ENCODE measurements around the gene TBL1X. TPM values are rescaled to one million over a fixed set of nuclear protein-coding genes. Genes with fewer than 3 reads are reported as not detected.

Gene TBL1X
- total RNA-seq, 2 donors from 2014 or later, result 9.2 to 17.4 TPM

DNA sequence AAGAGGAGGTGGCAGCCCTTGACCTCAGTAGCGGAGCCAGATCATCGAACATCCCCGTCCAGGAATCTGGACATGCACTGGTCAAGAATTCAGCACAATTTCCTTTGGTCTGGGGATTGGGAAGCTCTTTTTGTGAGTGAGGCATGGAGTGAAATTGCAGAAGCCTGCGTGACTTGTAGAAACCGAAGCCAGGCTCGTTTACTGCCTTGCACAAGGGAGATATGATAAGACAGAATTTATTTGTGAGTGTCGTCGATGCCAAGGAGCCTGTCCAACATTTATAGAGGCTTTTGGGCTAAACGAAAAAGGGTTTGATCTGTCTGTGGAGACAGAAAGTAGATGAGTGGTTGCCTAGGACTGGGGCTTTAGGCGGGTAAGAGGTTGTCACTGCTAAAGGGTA, 50.6 kb downstream of the TBL1X start:
- DNase-seq (ENCODE audit: low spot score in 2 of 2) (no peak), ATAC-seq (no peak)
- peak overlapping the region; percentile 23 to 62 for H3K27ac Mint-ChIP-seq
- no peaks in the 10 kb centered on the region for H3K9me3 Mint-ChIP-seq
- peaks cover 0 to 15% of the 10 kb centered on the region in 2 donors for H3K36me3 Mint-ChIP-seq

GRCh38 chrX:9515973-9516538, 51.2 kb downstream of the TBL1X start:
- Mint-ChIP-seq H3K27ac (peak overlapping the region in 1 of 2 donors; percentile 23), H3K36me3 (peaks cover 0 to 15% of the 10 kb centered on the region in 2 donors), H3K9me3 (no peaks in the 10 kb centered on the region)
- ATAC-seq (peak; percentile 41 to 64), DNase-seq (ENCODE audit: low spot score in 2 of 2) (no peak)

GRCh38 chrX:9516635-9517034, 51.8 kb downstream of the TBL1X start:
- DNase-seq (ENCODE audit: low spot score in 2 of 2) (no peak), ATAC-seq (no peak)
- no peak overlapping the region for H3K27ac Mint-ChIP-seq
- peaks cover 0 to 11% of the 10 kb centered on the region in 2 donors for H3K36me3 Mint-ChIP-seq
- H3K9me3 Mint-ChIP-seq, result no peaks in the 10 kb centered on the region

- peaks cover 0 to 8% of the 10 kb centered on the region in 2 donors for H3K36me3 Mint-ChIP-seq
- no peaks in the 10 kb centered on the region for H3K9me3 Mint-ChIP-seq
- H3K27ac Mint-ChIP-seq, result no peak overlapping the region
- ATAC-seq, result no peak
- no peak for DNase-seq (ENCODE audit: low spot score in 2 of 2)
Observed at GRCh38 chrX:9518051-9518450, 53.2 kb downstream of the TBL1X start.

- no peak overlapping the region for H3K27ac Mint-ChIP-seq
- no peak for DNase-seq (ENCODE audit: low spot score in 2 of 2)
- peaks cover 0 to 2% of the 10 kb centered on the region in 2 donors for H3K36me3 Mint-ChIP-seq
- ATAC-seq, result no peak
- H3K9me3 Mint-ChIP-seq, result no peaks in the 10 kb centered on the region
Observed at GRCh38 chrX:9518889-9519288, 54.0 kb downstream of the TBL1X start.

- DNase-seq (ENCODE audit: low spot score in 2 of 2), result no peak
- no peak overlapping the region for H3K27ac Mint-ChIP-seq
- ATAC-seq, result no peak
- no peaks in the 10 kb centered on the region for H3K9me3 Mint-ChIP-seq
- no peaks in the 10 kb centered on the region for H3K36me3 Mint-ChIP-seq
Observed at GRCh38 chrX:9519546-9520216, 54.8 kb downstream of the TBL1X start.

- no peaks in the 10 kb centered on the region for H3K9me3 Mint-ChIP-seq
- ATAC-seq (no peak), DNase-seq (ENCODE audit: low spot score in 2 of 2) (no peak)
- no peaks in the 10 kb centered on the region for H3K36me3 Mint-ChIP-seq
- H3K27ac Mint-ChIP-seq, result no peak overlapping the region
Observed at GRCh38 chrX:9520217-9520590, 55.3 kb downstream of the TBL1X start.

DNA sequence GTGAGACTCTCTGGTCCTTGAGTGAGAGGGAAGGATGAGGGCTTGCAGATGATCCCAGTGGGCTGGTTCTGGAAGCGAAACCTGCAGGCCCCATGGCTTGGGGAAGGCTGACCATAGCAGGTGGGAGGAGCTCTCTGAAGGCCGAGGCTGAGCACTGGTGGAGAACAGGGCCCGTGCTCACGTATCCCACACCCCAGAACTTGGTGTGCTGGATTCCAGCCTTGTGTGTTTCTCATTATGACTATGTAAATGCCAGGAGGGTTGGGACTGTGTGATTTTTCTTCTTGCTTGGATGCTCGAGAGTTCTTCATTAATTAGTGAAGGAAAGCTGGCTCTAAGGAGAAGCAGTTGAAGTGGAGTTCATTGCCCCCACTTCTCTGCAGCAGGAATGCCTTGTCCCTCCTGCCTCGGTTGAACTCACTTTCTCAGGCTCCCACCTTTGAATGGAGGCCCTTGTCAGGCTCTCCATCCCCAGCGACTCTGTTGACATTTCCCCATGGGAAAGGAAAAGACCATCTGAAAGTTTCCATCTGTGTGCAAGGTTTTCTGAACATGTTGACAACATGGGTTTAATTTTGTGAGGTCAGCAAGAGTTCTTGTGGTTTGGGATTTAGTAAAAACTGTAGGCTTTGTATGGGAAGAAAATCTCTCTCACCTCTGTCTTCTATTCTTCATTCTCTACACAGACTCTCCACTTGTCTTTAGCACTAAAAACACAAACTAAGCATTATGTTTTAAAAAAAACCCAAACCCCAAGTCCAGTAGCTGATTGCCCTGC, 57.7 kb downstream of the TBL1X start:
- Mint-ChIP-seq H3K9me3 (no peaks in the 10 kb centered on the region), H3K27ac (no peak overlapping the region), H3K36me3 (no peaks in the 10 kb centered on the region)
- no peak for ATAC-seq
- DNase-seq (ENCODE audit: low spot score in 2 of 2), result no peak

GRCh38 chrX:9525511-9526248, 60.8 kb downstream of the TBL1X start:
- no peak overlapping the region for H3K27ac Mint-ChIP-seq
- ATAC-seq (peak in 1 of 2 donors; percentile 58), DNase-seq (ENCODE audit: low spot score in 2 of 2) (peak in 1 of 2 donors; percentile 20)
- H3K36me3 Mint-ChIP-seq, result no peaks in the 10 kb centered on the region
- H3K9me3 Mint-ChIP-seq, result no peaks in the 10 kb centered on the region

DNA sequence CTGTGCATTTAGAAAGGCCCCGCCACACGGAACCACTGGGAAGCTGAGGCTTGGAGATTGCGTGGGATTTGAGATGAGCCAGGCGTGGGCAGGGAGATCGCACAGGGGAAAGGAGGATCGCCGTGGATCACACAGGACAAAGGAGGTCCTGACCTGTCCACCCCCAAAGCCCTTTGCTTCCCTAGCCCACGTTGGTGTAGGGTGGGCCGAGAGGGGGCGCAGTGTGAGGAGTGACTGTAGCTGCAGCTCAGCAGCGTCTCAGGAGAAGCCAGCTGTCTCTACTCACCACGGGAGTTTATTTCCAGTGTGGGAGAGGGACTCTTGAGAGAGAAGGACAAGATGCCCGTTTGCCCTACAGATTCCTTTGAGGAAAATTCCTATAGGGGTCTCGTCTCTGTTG, 62.1 kb downstream of the TBL1X start:
- H3K9me3 Mint-ChIP-seq, result no peaks in the 10 kb centered on the region
- no peak for ATAC-seq
- H3K27ac Mint-ChIP-seq, result no peak overlapping the region
- no peaks in the 10 kb centered on the region for H3K36me3 Mint-ChIP-seq
- DNase-seq (ENCODE audit: low spot score in 2 of 2), result no peak

GRCh38 chrX:9528498-9528897, 63.6 kb downstream of the TBL1X start:
- Mint-ChIP-seq H3K27ac (no peak overlapping the region), H3K9me3 (no peaks in the 10 kb centered on the region), H3K36me3 (no peaks in the 10 kb centered on the region)
- DNase-seq (ENCODE audit: low spot score in 2 of 2) (no peak), ATAC-seq (no peak)

DNA sequence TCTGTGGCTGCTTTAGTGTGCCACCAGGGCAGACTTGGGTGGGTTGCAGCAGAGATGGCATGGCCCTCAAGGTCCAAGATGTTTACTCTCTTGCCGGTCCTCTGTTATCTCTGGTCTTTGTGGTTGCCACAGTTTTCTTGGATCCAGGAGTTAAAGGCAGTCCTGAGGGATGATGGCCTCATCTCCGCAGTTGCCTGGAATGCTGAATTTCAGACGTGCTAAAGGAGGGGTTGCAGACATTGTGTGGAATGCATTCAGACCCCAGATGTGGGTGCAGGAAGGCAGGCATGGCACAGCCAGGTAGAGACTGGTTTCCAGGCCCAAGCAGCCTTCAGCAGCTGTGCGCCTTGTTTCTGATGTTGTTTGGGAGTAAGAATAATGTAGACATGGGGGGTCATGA, 64.4 kb downstream of the TBL1X start:
- DNase-seq (ENCODE audit: low spot score in 2 of 2) (no peak), ATAC-seq (no peak)
- Mint-ChIP-seq H3K27ac (no peak overlapping the region), H3K36me3 (no peaks in the 10 kb centered on the region), H3K9me3 (no peaks in the 10 kb centered on the region)

GRCh38 chrX:9530848-9531274, 66.0 kb downstream of the TBL1X start:
- no peak overlapping the region for H3K27ac Mint-ChIP-seq
- DNase-seq (ENCODE audit: low spot score in 2 of 2) (peak in 1 of 2 donors; percentile 30), ATAC-seq (peak; percentile 73 to 82)
- H3K9me3 Mint-ChIP-seq, result no peaks in the 10 kb centered on the region
- no peaks in the 10 kb centered on the region for H3K36me3 Mint-ChIP-seq

DNA sequence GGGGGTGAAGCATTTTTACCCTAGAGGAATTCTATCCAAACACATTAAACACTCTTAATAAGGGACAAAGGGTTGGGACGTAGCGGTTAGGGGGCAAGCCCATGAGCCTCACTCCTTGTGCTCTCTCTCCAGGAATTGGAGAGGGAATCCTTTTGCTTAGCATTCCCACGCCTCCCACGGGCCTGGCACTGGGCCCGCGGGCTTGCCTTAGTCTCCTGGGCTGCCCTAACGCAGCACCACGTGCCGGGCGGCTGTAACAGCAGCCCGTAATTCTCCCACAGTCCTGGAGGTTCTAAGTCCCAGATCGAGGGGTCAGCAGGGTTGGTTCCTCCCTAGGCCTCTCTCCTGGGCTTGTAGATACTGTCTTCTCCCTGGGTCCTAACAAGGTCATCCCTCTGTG, 67.5 kb downstream of the TBL1X start:
- DNase-seq (ENCODE audit: low spot score in 2 of 2) (no peak), ATAC-seq (no peak)
- no peaks in the 10 kb centered on the region for H3K36me3 Mint-ChIP-seq
- no peaks in the 10 kb centered on the region for H3K9me3 Mint-ChIP-seq
- no peak overlapping the region for H3K27ac Mint-ChIP-seq

DNA sequence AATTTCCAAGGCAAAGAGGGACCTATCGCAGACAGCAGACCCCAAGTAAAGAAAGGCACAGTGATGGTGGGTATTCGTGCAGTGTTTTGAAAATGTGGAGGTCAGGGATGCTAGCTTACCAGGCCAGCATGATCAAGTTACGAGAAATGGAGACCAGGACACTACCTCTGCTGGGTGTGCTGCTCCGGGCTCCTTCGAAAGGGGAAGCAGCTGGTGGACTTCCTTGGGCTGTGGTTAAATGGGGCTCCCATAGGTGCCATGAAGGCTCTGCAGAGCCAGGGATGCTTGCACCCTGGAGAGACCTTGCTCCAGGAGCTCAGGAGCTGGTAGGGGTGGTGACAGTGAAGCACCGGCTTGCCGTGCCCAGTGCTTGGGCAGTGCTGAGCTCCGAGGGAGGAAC, 68.8 kb downstream of the TBL1X start:
- no peak for DNase-seq (ENCODE audit: low spot score in 2 of 2)
- no peak overlapping the region for H3K27ac Mint-ChIP-seq
- peaks cover 0 to 5% of the 10 kb centered on the region in 2 donors for H3K36me3 Mint-ChIP-seq
- H3K9me3 Mint-ChIP-seq, result no peaks in the 10 kb centered on the region
- ATAC-seq, result no peak

- Mint-ChIP-seq H3K36me3 (peaks cover 0 to 8% of the 10 kb centered on the region in 2 donors), H3K27ac (no peak overlapping the region)
Observed at GRCh38 chrX:9534686-9535085, 69.8 kb downstream of the TBL1X start.

GRCh38 chrX:9535101-9535500, 70.2 kb downstream of the TBL1X start:
- no peak for DNase-seq (ENCODE audit: low spot score in 2 of 2)
- no peaks in the 10 kb centered on the region for H3K9me3 Mint-ChIP-seq
- H3K27ac Mint-ChIP-seq, result no peak overlapping the region
- ATAC-seq, result no peak
- H3K36me3 Mint-ChIP-seq, result peaks cover 0 to 8% of the 10 kb centered on the region in 2 donors

More at GRCh38 chrX:9534686-9535085, 69.8 kb downstream of the TBL1X start:
- DNase-seq (ENCODE audit: low spot score in 2 of 2) (no peak), ATAC-seq (no peak)
- H3K9me3 Mint-ChIP-seq, result no peaks in the 10 kb centered on the region
